K562 (cell line): ENCODE results near the gene FBXO15. TPM values are rescaled to one million over a fixed set of nuclear protein-coding genes. Genes with fewer than 3 reads are reported as not detected.

Experiments
- CREB3L1 ChIP-seq: fragments of 450-650 bp; IDR thresholded peaks from 2 replicates; pipeline ENCODE4 v1.6.1; 2014; ENCODE audit warnings: low read depth, mild to moderate bottlenecking, moderate library complexity, borderline replicate concordance
- DACH1 ChIP-seq: fragments of 450-650 bp; IDR thresholded peaks from 2 replicates; pipeline ENCODE4 v1.6.1; 2018; ENCODE audit not compliant: partially characterized antibody
- FOXJ2 ChIP-seq: fragments of 200-800 bp; sonication (Bioruptor generic); IDR thresholded peaks from 2 replicates; pipeline ENCODE4 v1.6.1; 2016; ENCODE audit warnings: missing genetic modification characterization, missing compliant biosample characterization
- MITF ChIP-seq: IDR thresholded peaks from 2 replicates; pipeline ENCODE4 v1.6.1; 2014; ENCODE audit warnings: antibody characterized with exemption
- PTBP1 ChIP-seq: fragments of 200-400 bp; formaldehyde crosslinking; IDR thresholded peaks from 2 replicates; pipeline ENCODE4 v1.6.1; 2017; ENCODE audit warnings: low read depth, low read length
- polyA plus RNA-seq, 8 experiments: library from polyadenylated mRNA; depleted of rRNA in 4 of 8; stranded (reverse) in 5 of 8; unstranded in 3 of 8; fragments of >200 nt; fragmentation: Nextera tagmentation in 2 of 8; fragmentation: Illumina TruSeq in 1 of 8; extraction: Ambion mirVana in 2 of 8; extraction: Trizol in 1 of 8; gene quantifications; 2 replicates each; pipeline versions ENCODE4 v1.2.1 to v1.2.3, GENCODE V29; 2011 to 2014; ENCODE audit warnings: inconsistent platforms in 1 of 8, missing spikeins in 1 of 8
- total RNA-seq, 7 experiments: library from RNA; depleted of rRNA in 6 of 7; stranded (reverse); fragments of >200 nt in 6 of 7; fragmentation: Illumina TruSeq in 2 of 7; extraction: Trizol in 2 of 7; gene quantifications; 2 replicates each; pipeline versions ENCODE4 v1.2.1 to v1.2.3, GENCODE V29; 2011 to 2021; ENCODE audit warnings: low replicate concordance in 1 of 7
- TF ChIP-seq, protein P1 (sequence below), 2 experiments: fragments of 450-650 bp in 1 of 2; IDR thresholded peaks; 2 replicates each; pipeline ENCODE4 v1.6.1; 2011 to 2017; ENCODE audit warnings: low read depth in 2 of 2, antibody characterized with exemption in 1 of 2, borderline replicate concordance in 1 of 2, low read length in 1 of 2, mild to moderate bottlenecking in 1 of 2, mixed read lengths in 1 of 2; ENCODE audit not compliant: control insufficient read depth in 1 of 2
- TF ChIP-seq, protein P2 (sequence below): sonication (generic); formaldehyde crosslinking; IDR thresholded peaks from 2 replicates; pipeline ENCODE4 v1.8.0; 2022; ENCODE audit warnings: mild to moderate bottlenecking, missing genetic modification reagents

Gene FBXO15
- total and polyA plus RNA-seq, 9 of the 15 experiments (the other 6 are each of a cell fraction or from before 2014, with no cell fraction given), result 0.07 to 0.43 (median 0.27) TPM; not detected in 1

DNA sequence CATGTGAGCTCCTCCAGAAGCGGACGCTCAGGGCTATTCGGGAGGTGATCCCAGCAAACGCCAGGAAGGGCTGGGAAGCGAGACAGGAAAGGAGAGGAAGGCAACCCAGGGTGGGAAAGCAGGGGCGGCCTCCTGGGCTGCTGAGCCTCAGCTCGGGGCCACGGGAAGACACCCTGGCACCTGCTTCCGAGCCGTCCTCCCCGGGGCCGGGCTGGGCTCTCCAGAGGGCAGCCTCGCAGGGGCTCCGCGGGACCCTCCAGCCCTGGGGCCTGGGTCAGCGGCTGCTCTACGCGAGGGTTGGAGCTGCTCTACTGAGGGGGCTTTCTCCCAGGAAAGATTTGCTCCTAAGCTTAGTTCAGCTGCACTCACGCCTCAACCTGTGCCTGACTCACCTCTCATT lies 34.7 kb upstream of the FBXO15 start (continued):
- TF ChIP-seq, protein P1, sequence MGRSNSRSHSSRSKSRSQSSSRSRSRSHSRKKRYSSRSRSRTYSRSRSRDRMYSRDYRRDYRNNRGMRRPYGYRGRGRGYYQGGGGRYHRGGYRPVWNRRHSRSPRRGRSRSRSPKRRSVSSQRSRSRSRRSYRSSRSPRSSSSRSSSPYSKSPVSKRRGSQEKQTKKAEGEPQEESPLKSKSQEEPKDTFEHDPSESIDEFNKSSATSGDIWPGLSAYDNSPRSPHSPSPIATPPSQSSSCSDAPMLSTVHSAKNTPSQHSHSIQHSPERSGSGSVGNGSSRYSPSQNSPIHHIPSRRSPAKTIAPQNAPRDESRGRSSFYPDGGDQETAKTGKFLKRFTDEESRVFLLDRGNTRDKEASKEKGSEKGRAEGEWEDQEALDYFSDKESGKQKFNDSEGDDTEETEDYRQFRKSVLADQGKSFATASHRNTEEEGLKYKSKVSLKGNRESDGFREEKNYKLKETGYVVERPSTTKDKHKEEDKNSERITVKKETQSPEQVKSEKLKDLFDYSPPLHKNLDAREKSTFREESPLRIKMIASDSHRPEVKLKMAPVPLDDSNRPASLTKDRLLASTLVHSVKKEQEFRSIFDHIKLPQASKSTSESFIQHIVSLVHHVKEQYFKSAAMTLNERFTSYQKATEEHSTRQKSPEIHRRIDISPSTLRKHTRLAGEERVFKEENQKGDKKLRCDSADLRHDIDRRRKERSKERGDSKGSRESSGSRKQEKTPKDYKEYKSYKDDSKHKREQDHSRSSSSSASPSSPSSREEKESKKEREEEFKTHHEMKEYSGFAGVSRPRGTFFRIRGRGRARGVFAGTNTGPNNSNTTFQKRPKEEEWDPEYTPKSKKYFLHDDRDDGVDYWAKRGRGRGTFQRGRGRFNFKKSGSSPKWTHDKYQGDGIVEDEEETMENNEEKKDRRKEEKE (IDR thresholded peaks at IDR 0.05; ENCODE audit: borderline replicate concordance in 1 of 2, control insufficient read depth in 1 of 2, low read depth in 2 of 2, low read length in 1 of 2), result no peak
- TF ChIP-seq, protein P2, sequence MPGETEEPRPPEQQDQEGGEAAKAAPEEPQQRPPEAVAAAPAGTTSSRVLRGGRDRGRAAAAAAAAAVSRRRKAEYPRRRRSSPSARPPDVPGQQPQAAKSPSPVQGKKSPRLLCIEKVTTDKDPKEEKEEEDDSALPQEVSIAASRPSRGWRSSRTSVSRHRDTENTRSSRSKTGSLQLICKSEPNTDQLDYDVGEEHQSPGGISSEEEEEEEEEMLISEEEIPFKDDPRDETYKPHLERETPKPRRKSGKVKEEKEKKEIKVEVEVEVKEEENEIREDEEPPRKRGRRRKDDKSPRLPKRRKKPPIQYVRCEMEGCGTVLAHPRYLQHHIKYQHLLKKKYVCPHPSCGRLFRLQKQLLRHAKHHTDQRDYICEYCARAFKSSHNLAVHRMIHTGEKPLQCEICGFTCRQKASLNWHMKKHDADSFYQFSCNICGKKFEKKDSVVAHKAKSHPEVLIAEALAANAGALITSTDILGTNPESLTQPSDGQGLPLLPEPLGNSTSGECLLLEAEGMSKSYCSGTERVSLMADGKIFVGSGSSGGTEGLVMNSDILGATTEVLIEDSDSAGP (CRISPR knock-in tag), result no peak
- TF ChIP-seq PTBP1 (no peak), FOXJ2 (tag) (no peak), DACH1 (no peak), MITF (no peak), CREB3L1 (no peak)
